Measurements from ENCODE around the gene PAQR6. TPM values are rescaled to one million over a fixed set of nuclear protein-coding genes. Genes with fewer than 3 reads are reported as not detected.

PAQR6 gene
- total and polyA plus RNA-seq, 2 of the 8 experiments (the other 6 are each of a cell fraction or from before 2014, with no cell fraction given): 7.1 to 11.3 TPM

DNA sequence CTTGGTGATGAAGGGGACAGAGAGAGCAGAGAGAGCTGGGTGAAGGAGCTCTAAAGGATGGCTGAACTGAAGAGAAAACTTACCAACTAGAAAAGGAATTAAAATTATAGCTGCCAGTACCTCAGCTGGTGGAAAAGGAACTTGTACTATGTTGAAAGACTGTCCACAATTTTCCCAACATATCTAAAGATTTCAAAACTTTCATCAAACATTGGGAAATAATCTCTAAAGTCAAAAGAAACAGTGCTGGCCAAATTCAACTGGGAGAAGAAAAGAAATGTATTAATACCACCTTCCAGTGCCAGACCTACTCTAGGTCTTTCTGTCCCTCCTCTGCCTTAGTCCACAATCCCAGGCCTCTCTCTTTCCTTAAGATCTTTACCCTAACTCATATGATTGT, 28.7 kb upstream of the PAQR6 start:
- no peak overlapping the region for H3K4me3 ChIP-seq (ENCODE audit: extremely low read depth in 1 of 4, insufficient read depth in 2 of 4, low read depth in 3 of 4, low read length in 4 of 4)
- H4K91ac ChIP-seq (replicated peaks; ENCODE audit: insufficient read length, low read length): no peak overlapping the region
- no peak overlapping the region for H3K4me2 ChIP-seq (ENCODE audit: insufficient read depth in 1 of 2, low read depth in 2 of 2, low read length in 2 of 2)
- ChIA-PET POLR2A (ENCODE audit: partially characterized antibody) (interaction anchor here (1.2 to 17.4 kb wide), 4 partner anchors 15 to 25 kb away, joined by 3 to 221 read pairs (median 4); partner anchors contain the start of genes GLMP and VHLL), CTCF (ENCODE audit: partially characterized antibody) (interaction anchor here (1.3 to 1.9 kb wide), 3 partner anchors 12 to 135 kb away, joined by 4 to 9 read pairs (median 5); no protein-coding TSS in a partner anchor)
- no peak overlapping the region for H2AFZ ChIP-seq (ENCODE audit: low read length)
- no peak overlapping the region for H3K4ac ChIP-seq (replicated peaks; ENCODE audit: insufficient read length, low read depth, low read length)
- no peak overlapping the region for H3K14ac ChIP-seq (ENCODE audit: insufficient read length)
- peaks cover 19 to 30% of the 10 kb centered on the region in 2 experiments for H3K79me2 ChIP-seq (ENCODE audit: control insufficient read depth in 1 of 2, insufficient read depth in 2 of 2, low read length in 2 of 2)
- no peak overlapping the region for H2BK20ac ChIP-seq (ENCODE audit: low read length)
- no peak overlapping the region for H2AK5ac ChIP-seq (ENCODE audit: low read depth, low read length)
- no peak overlapping the region for H3K56ac ChIP-seq (replicated peaks; ENCODE audit: insufficient read length, low read depth, low read length)
- no peak overlapping the region for H3K9ac ChIP-seq (replicated peaks in 1 of 4; ENCODE audit: extremely low read depth in 1 of 4, low read depth in 3 of 4, low read length in 3 of 4)
- no peak overlapping the region for H4K5ac ChIP-seq (ENCODE audit: insufficient read length, low read depth, low read length)
- H2BK5ac ChIP-seq (ENCODE audit: low read depth, low read length): no peak overlapping the region
- H2BK12ac ChIP-seq (ENCODE audit: low read depth, low read length): no peak overlapping the region
- no peak overlapping the region for H3K18ac ChIP-seq (ENCODE audit: extremely low read depth, low read length)
- TF ChIP-seq PHF8 (conservative IDR thresholded peaks at IDR 0.05; ENCODE audit: low read depth, low read length) (no peak), MAFK (IDR thresholded peaks at IDR 0.05; ENCODE audit: low read depth, low read length) (no peak), BCL11A (IDR thresholded peaks at IDR 0.05; ENCODE audit: low read depth in 2 of 2, low read length in 2 of 2) (no peak), RAD21 (IDR thresholded peaks at IDR 0.05 in 1 of 2, conservative IDR thresholded peaks at IDR 0.05 in 1 of 2; ENCODE audit: low read depth in 2 of 2, low read length in 2 of 2) (no peak), SIN3A (conservative IDR thresholded peaks at IDR 0.05 in 1 of 2, IDR thresholded peaks at IDR 0.05 in 1 of 2; ENCODE audit: low read depth in 1 of 2, low read length in 2 of 2) (no peak), KDM1A (IDR thresholded peaks at IDR 0.05; ENCODE audit: borderline replicate concordance, low read length) (no peak)
- H3K27ac ChIP-seq (ENCODE audit: low read depth, low read length): no peak overlapping the region
- no peak overlapping the region for H3K23ac ChIP-seq (ENCODE audit: insufficient read length)
- FAIRE-seq: no peak
- no peak overlapping the region for H2BK120ac ChIP-seq (replicated peaks; ENCODE audit: low read depth, low read length)
- H4K8ac ChIP-seq (ENCODE audit: extremely low read depth, insufficient read depth, low read length): no peak overlapping the region; the same call in 1 of the 2 replicates
- peaks cover 43 to 76% (median 70%) of the 10 kb centered on the region in 4 experiments for H3K36me3 ChIP-seq (ENCODE audit: control insufficient read depth in 2 of 4, insufficient read depth in 4 of 4, low read length in 3 of 4)
- DNase-seq (ENCODE audit: low read depth in 1 of 2, low spot score in 2 of 2): no peak
- H3K79me1 ChIP-seq (ENCODE audit: low read depth, low read length): peaks cover 10% of the 10 kb centered on the region
- H3K23me2 ChIP-seq (ENCODE audit: low read depth, low read length): peaks cover 1% of the 10 kb centered on the region; the same call in 1 of the 2 replicates
- H3K4me1 ChIP-seq (replicated peaks in 1 of 4; ENCODE audit: control insufficient read depth in 3 of 4, insufficient read depth in 4 of 4, low read length in 3 of 4): peaks cover 0 to 4% (median 1%) of the 10 kb centered on the region in 4 experiments; a peak in 2 of 7 replicates
- H3K9me3 ChIP-seq (ENCODE audit: insufficient read depth in 2 of 2, low read depth in 1 of 2, low read length in 1 of 2): no peaks in the 10 kb centered on the region
- no peaks in the 10 kb centered on the region for H3K27me3 ChIP-seq (replicated peaks in 1 of 4; ENCODE audit: control insufficient read depth in 3 of 4, extremely low read depth in 1 of 4, insufficient read depth in 3 of 4, low read length in 3 of 4)
- no peak overlapping the region for H2BK15ac ChIP-seq (ENCODE audit: low read length)
- H4K20me1 ChIP-seq (replicated peaks in 1 of 2; ENCODE audit: control insufficient read depth in 1 of 2, insufficient read depth in 2 of 2, low read length in 2 of 2): peaks cover 5 to 22% of the 10 kb centered on the region in 2 experiments
